ENCODE data around the gene MTMR10.

MTMR10 gene

GRCh38 chr15:30919877-30920550 lies 71.4 kb downstream of the MTMR10 start:
- H3K4me3 ChIP-seq (ENCODE audit: low read depth, low read length) = no peak overlapping the region
- ChIA-PET POLR2A (no interaction called here), CTCF (interaction anchor here (2.2 to 3.6 kb wide), 2 partner anchors 209 to 210 kb away, joined by 8 to 19 read pairs; no protein-coding TSS in a partner anchor)
- DNase-seq (ENCODE audit: low read depth, low spot score) = no peak
- no peak for TF ChIP-seq CTCF (IDR thresholded peaks at IDR 0.05; ENCODE audit: insufficient read depth, low read length, missing control alignments)

GRCh38 chr15:30918366-30918765 lies 73.1 kb downstream of the MTMR10 start:
- no peak for DNase-seq (ENCODE audit: low read depth, low spot score)
- ChIA-PET POLR2A (no interaction called here), CTCF (interaction anchor here (1.3 to 3.6 kb wide), 3 partner anchors 13 to 211 kb away, joined by 3 to 19 read pairs (median 3); no protein-coding TSS in a partner anchor)
- no peak for TF ChIP-seq CTCF (IDR thresholded peaks at IDR 0.05; ENCODE audit: insufficient read depth, low read length, missing control alignments)
- H3K4me3 ChIP-seq (ENCODE audit: low read depth, low read length) = no peak overlapping the region

GRCh38 chr15:30917675-30918074 lies 73.8 kb downstream of the MTMR10 start:
- no peak for TF ChIP-seq CTCF (IDR thresholded peaks at IDR 0.05; ENCODE audit: insufficient read depth, low read length, missing control alignments)
- ChIA-PET POLR2A (no interaction called here), CTCF (interaction anchor here (1.3 to 3.6 kb wide), 3 partner anchors 14 to 212 kb away, joined by 3 to 19 read pairs (median 3); no protein-coding TSS in a partner anchor)
- DNase-seq (ENCODE audit: low read depth, low spot score) = no peak
- no peak overlapping the region for H3K4me3 ChIP-seq (ENCODE audit: low read depth, low read length)

GRCh38 chr15:30917013-30917412 lies 74.4 kb downstream of the MTMR10 start:
- no peak for TF ChIP-seq CTCF (IDR thresholded peaks at IDR 0.05; ENCODE audit: insufficient read depth, low read length, missing control alignments)
- DNase-seq (ENCODE audit: low read depth, low spot score) = no peak
- ChIA-PET CTCF (interaction anchor here (1.6 to 3.6 kb wide), 2 partner anchors 30 to 213 kb away, joined by 3 to 19 read pairs; no protein-coding TSS in a partner anchor), POLR2A (no interaction called here)
- no peak overlapping the region for H3K4me3 ChIP-seq (ENCODE audit: low read depth, low read length)

GRCh38 chr15:30913761-30914160 lies 77.7 kb downstream of the MTMR10 start:
- ChIA-PET CTCF (no interaction called here), POLR2A (no interaction called here)
- TF ChIP-seq CTCF (IDR thresholded peaks at IDR 0.05; ENCODE audit: insufficient read depth, low read length, missing control alignments) = no peak

GRCh38 chr15:30906366-30906765 lies 85.1 kb downstream of the MTMR10 start:
- POLR2A ChIA-PET = no interaction called here
- H3K4me3 ChIP-seq (ENCODE audit: low read depth, low read length) = no peak overlapping the region
- CTCF ChIA-PET = no interaction called here
- no peak for TF ChIP-seq CTCF (IDR thresholded peaks at IDR 0.05; ENCODE audit: insufficient read depth, low read length, missing control alignments)
- no peak for DNase-seq (ENCODE audit: low read depth, low spot score)

More at GRCh38 chr15:30913761-30914160, 77.7 kb downstream of the MTMR10 start:
- no peak for DNase-seq (ENCODE audit: low read depth, low spot score)
- no peak overlapping the region for H3K4me3 ChIP-seq (ENCODE audit: low read depth, low read length)

Data from AG04449 (cell line).